HepG2 (cell line): ENCODE measurements around the gene ICAM3. TPM values are rescaled to one million over a fixed set of nuclear protein-coding genes. Genes with fewer than 3 reads are reported as not detected.

Source experiments
- ATF3 ChIP-seq: sonication (generic); formaldehyde crosslinking; IDR thresholded peaks from 2 replicates; pipeline ENCODE4 v1.4.0; 2020; ENCODE audit warnings: missing genetic modification reagents
- CC2D1A ChIP-seq: sonication (generic); formaldehyde crosslinking; IDR thresholded peaks from 2 replicates; pipeline ENCODE4 v1.8.1; 2023; ENCODE audit warnings: mild to moderate bottlenecking, missing genetic modification reagents
- CENPX ChIP-seq: sonication (generic); formaldehyde crosslinking; IDR thresholded peaks from 2 replicates; pipeline ENCODE4 v1.9.0; 2021; ENCODE audit warnings: mild to moderate bottlenecking, missing genetic modification reagents, moderate library complexity
- ERF ChIP-seq: IDR thresholded peaks from 2 replicates; pipeline ENCODE4 v1.6.1; 2018; ENCODE audit warnings: missing biosample characterization, missing genetic modification reagents
- HHEX ChIP-seq: IDR thresholded peaks from 2 replicates; pipeline ENCODE4 v1.6.1; 2016; ENCODE audit warnings: control low read depth
- IKZF4 ChIP-seq: sonication (generic); formaldehyde crosslinking; IDR thresholded peaks from 2 replicates; pipeline ENCODE4 v1.5.1; 2020; ENCODE audit warnings: borderline replicate concordance, mild to moderate bottlenecking, low read depth, missing genetic modification reagents; ENCODE audit errors: not compliant biosample characterization
- MLXIP ChIP-seq: sonication (generic); formaldehyde crosslinking; IDR thresholded peaks from 2 replicates; pipeline ENCODE4 v1.9.0; 2021; ENCODE audit warnings: missing genetic modification reagents, borderline replicate concordance
- MYC ChIP-seq: sonication (generic); formaldehyde crosslinking; IDR thresholded peaks from 2 replicates; pipeline ENCODE4 v1.9.0; 2021; ENCODE audit warnings: missing genetic modification reagents, borderline replicate concordance
- NAIF1 ChIP-seq: sonication (generic); formaldehyde crosslinking; IDR thresholded peaks from 2 replicates; pipeline ENCODE4 v1.5.0; 2020; ENCODE audit warnings: mild to moderate bottlenecking, missing genetic modification reagents, borderline replicate concordance
- RFX1 ChIP-seq: fragments of 450-650 bp; IDR thresholded peaks from 2 replicates; pipeline ENCODE4 v1.6.1; 2017
- RXRA ChIP-seq: sonication (generic); formaldehyde crosslinking; IDR thresholded peaks from 2 replicates; pipeline ENCODE4 v1.5.1; 2020; ENCODE audit warnings: missing genetic modification reagents
- SKI ChIP-seq: fragments of 450-650 bp; IDR thresholded peaks from one replicate; pipeline ENCODE4 v1.6.1; 2018; ENCODE audit warnings: mild to moderate bottlenecking; ENCODE audit not compliant: partially characterized antibody
- SMAD9 ChIP-seq: sonication (generic); formaldehyde crosslinking; IDR thresholded peaks from 2 replicates; pipeline ENCODE4 v1.5.1; 2020; ENCODE audit warnings: mild to moderate bottlenecking, missing genetic modification reagents
- SMYD3 ChIP-seq: sonication (generic); formaldehyde crosslinking; IDR thresholded peaks from 2 replicates; pipeline ENCODE4 v1.8.1; 2023; ENCODE audit warnings: mild to moderate bottlenecking, missing genetic modification reagents
- SYNCRIP ChIP-seq: fragments of 200-400 bp; formaldehyde crosslinking; IDR thresholded peaks from 2 replicates; pipeline ENCODE4 v1.6.1; 2018; ENCODE audit warnings: mild to moderate bottlenecking, low read depth, low read length; ENCODE audit not compliant: insufficient read depth
- THAP8 ChIP-seq: sonication (generic); formaldehyde crosslinking; IDR thresholded peaks from 2 replicates; pipeline ENCODE4 v1.5.1; 2020; ENCODE audit warnings: missing genetic modification reagents, mild to moderate bottlenecking, borderline replicate concordance
- ZBTB46 ChIP-seq: sonication (generic); formaldehyde crosslinking; IDR thresholded peaks from 2 replicates; pipeline ENCODE4 v1.4.0; 2020; ENCODE audit warnings: mild to moderate bottlenecking, missing genetic modification reagents, borderline replicate concordance
- ZFP1 ChIP-seq: IDR thresholded peaks from 2 replicates; pipeline ENCODE4 v1.6.1; 2016
- ZFP36L1 ChIP-seq: sonication (generic); formaldehyde crosslinking; IDR thresholded peaks from 2 replicates; pipeline ENCODE4 v1.8.0; 2022; ENCODE audit warnings: mild to moderate bottlenecking, missing genetic modification reagents, moderate library complexity
- ZNF282 ChIP-seq: fragments of 450-650 bp; IDR thresholded peaks from 2 replicates; pipeline ENCODE4 v1.6.1; 2018; ENCODE audit not compliant: partially characterized antibody
- ZNF720 ChIP-seq: sonication (generic); formaldehyde crosslinking; IDR thresholded peaks from 2 replicates; pipeline ENCODE4 v1.4.0; 2020; ENCODE audit warnings: missing genetic modification reagents
- ZSCAN31 ChIP-seq: sonication (generic); formaldehyde crosslinking; IDR thresholded peaks from 2 replicates; pipeline ENCODE4 v1.5.0; 2020; ENCODE audit warnings: low read depth, mild to moderate bottlenecking, missing genetic modification reagents
- polyA plus RNA-seq, 8 experiments: library from polyadenylated mRNA; depleted of rRNA in 3 of 8; stranded (reverse) in 7 of 8; unstranded in 1 of 8; fragments of >200 nt; fragmentation: Illumina TruSeq in 4 of 8; extraction: Trizol in 4 of 8; gene quantifications; 2 replicates each; pipeline versions ENCODE4 v1.2.1 to v1.2.3, GENCODE V29; 2011 to 2016; ENCODE audit warnings: low read depth in 4 of 8, missing spikeins in 1 of 8, mixed read lengths in 1 of 8; ENCODE audit not compliant: insufficient read depth in 1 of 8
- total RNA-seq, 5 experiments: library from RNA; depleted of rRNA; stranded (reverse); fragments of >200 nt; fragmentation: Illumina TruSeq; extraction: Trizol; gene quantifications; 2 replicates each; pipeline ENCODE4 v1.2.3, GENCODE V29; 2016; ENCODE audit warnings: low read depth in 1 of 5

ICAM3 gene
- total and polyA plus RNA-seq, 2 of the 13 experiments (the other 11 are each of a cell fraction or from before 2014, with no cell fraction given): 14.1 to 21.0 TPM

- TF ChIP-seq SKI: no peak
- TF ChIP-seq NAIF1 (CRISPR knock-in tag): no peak
- TF ChIP-seq IKZF4 (CRISPR knock-in tag): no peak
- TF ChIP-seq RXRA: peak; percentile 61; the same call in 1 of the 2 replicates
- peak; percentile 67 for TF ChIP-seq ERF (CRISPR knock-in tag)
- no peak for TF ChIP-seq SMAD9 (CRISPR knock-in tag)
- no peak for TF ChIP-seq RFX1
- TF ChIP-seq ZNF282: no peak
- TF ChIP-seq ZFP1 (CRISPR knock-in tag): 0 out of 2 replicates have a peak, but pooled peaks have one; percentile 31
- no peak for TF ChIP-seq MLXIP (CRISPR knock-in tag)
- TF ChIP-seq ZSCAN31 (CRISPR knock-in tag): 0 out of 2 replicates have a peak, but pooled peaks have one; percentile 41
- 0 out of 2 replicates have a peak, but pooled peaks have one; percentile 34 for TF ChIP-seq ZFP36L1 (CRISPR knock-in tag)
- TF ChIP-seq THAP8 (CRISPR knock-in tag): 0 out of 2 replicates have a peak, but pooled peaks have one; percentile 48
- TF ChIP-seq ZNF720 (CRISPR knock-in tag): no peak
- TF ChIP-seq ATF3 (CRISPR knock-in tag): no peak
- TF ChIP-seq SYNCRIP: no peak
- TF ChIP-seq CENPX (CRISPR knock-in tag): no peak
- no peak for TF ChIP-seq SMYD3 (CRISPR knock-in tag)
- TF ChIP-seq ZBTB46 (CRISPR knock-in tag): 0 out of 2 replicates have a peak, but pooled peaks have one; percentile 43
- TF ChIP-seq CC2D1A (CRISPR knock-in tag): no peak
- TF ChIP-seq HHEX (CRISPR knock-in tag): no peak
- TF ChIP-seq MYC (CRISPR knock-in tag): peak; percentile 83; the same call in 1 of the 2 replicates
Measured at GRCh38 chr19:10315335-10316214, 23.8 kb downstream of the ICAM3 start, which contains the start of gene FDX2 (continued).
